Measurements from ENCODE around the gene CEP350.

Gene CEP350

GRCh38 chr1:179937668-179938254 lies 16.8 kb upstream of the CEP350 start:
- Histone ChIP-seq H3K4me3 (no peak overlapping the region), H3K36me3 (ENCODE audit: insufficient read depth, low read length) (no peaks in the 10 kb centered on the region), H3K9ac (ENCODE audit: insufficient read length) (no peak overlapping the region), H3K27ac (no peak overlapping the region), H3K9me3 (ENCODE audit: low read depth, low read length) (no peaks in the 10 kb centered on the region)
- TF ChIP-seq POLR2AphosphoS5 (IDR thresholded peaks at IDR 0.05; ENCODE audit: borderline replicate concordance, low read depth, low read length) (no peak), FOXP2 (optimal IDR thresholded peaks at IDR 0.05; ENCODE audit: control extremely low read depth, extremely low read length, insufficient read depth) (no peak), EZH2 (IDR thresholded peaks at IDR 0.05) (no peak)
- DNase-seq (ENCODE audit: low read depth, low spot score): no peak

- Histone ChIP-seq H3K9me3 (ENCODE audit: low read depth, low read length) (no peaks in the 10 kb centered on the region), H3K36me3 (ENCODE audit: insufficient read depth, low read length) (no peaks in the 10 kb centered on the region), H3K27ac (no peak overlapping the region), H3K9ac (ENCODE audit: insufficient read length) (no peak overlapping the region), H3K4me3 (no peak overlapping the region)
- TF ChIP-seq EZH2 (IDR thresholded peaks at IDR 0.05) (no peak), FOXP2 (optimal IDR thresholded peaks at IDR 0.05; ENCODE audit: control extremely low read depth, extremely low read length, insufficient read depth) (no peak), POLR2AphosphoS5 (IDR thresholded peaks at IDR 0.05; ENCODE audit: borderline replicate concordance, low read depth, low read length) (no peak)
- DNase-seq (ENCODE audit: low read depth, low spot score): no peak
Measured at GRCh38 chr1:179938752-179939151, 15.9 kb upstream of the CEP350 start.

GRCh38 chr1:179939941-179940340 lies 14.7 kb upstream of the CEP350 start:
- H3K9ac ChIP-seq (ENCODE audit: insufficient read length): no peak overlapping the region
- no peak overlapping the region for H3K27ac ChIP-seq
- TF ChIP-seq EZH2 (IDR thresholded peaks at IDR 0.05) (no peak), POLR2AphosphoS5 (IDR thresholded peaks at IDR 0.05; ENCODE audit: borderline replicate concordance, low read depth, low read length) (no peak), FOXP2 (optimal IDR thresholded peaks at IDR 0.05; ENCODE audit: control extremely low read depth, extremely low read length, insufficient read depth) (no peak)
- H3K9me3 ChIP-seq (ENCODE audit: low read depth, low read length): no peaks in the 10 kb centered on the region
- DNase-seq (ENCODE audit: low read depth, low spot score): no peak
- no peaks in the 10 kb centered on the region for H3K36me3 ChIP-seq (ENCODE audit: insufficient read depth, low read length)
- no peak overlapping the region for H3K4me3 ChIP-seq

- no peak for DNase-seq (ENCODE audit: low read depth, low spot score)
- no peak overlapping the region for H3K9ac ChIP-seq (ENCODE audit: insufficient read length)
- H3K36me3 ChIP-seq (ENCODE audit: insufficient read depth, low read length): no peaks in the 10 kb centered on the region
Measured at GRCh38 chr1:179941454-179941853, 13.2 kb upstream of the CEP350 start.

GRCh38 chr1:179950651-179951050 lies 4.0 kb upstream of the CEP350 start:
- Histone ChIP-seq H3K9me3 (ENCODE audit: low read depth, low read length) (no peaks in the 10 kb centered on the region), H3K9ac (ENCODE audit: insufficient read length) (no peak overlapping the region), H3K4me3 (no peak overlapping the region), H3K27ac (no peak overlapping the region), H3K36me3 (ENCODE audit: insufficient read depth, low read length) (no peaks in the 10 kb centered on the region)
- TF ChIP-seq POLR2AphosphoS5 (IDR thresholded peaks at IDR 0.05; ENCODE audit: borderline replicate concordance, low read depth, low read length) (no peak), FOXP2 (optimal IDR thresholded peaks at IDR 0.05; ENCODE audit: control extremely low read depth, extremely low read length, insufficient read depth) (no peak), EZH2 (IDR thresholded peaks at IDR 0.05) (no peak)
- no peak for DNase-seq (ENCODE audit: low read depth, low spot score)

More at GRCh38 chr1:179941454-179941853, 13.2 kb upstream of the CEP350 start:
- no peak overlapping the region for H3K4me3 ChIP-seq
- H3K27ac ChIP-seq: no peak overlapping the region
- no peak for TF ChIP-seq EZH2 (IDR thresholded peaks at IDR 0.05)
- TF ChIP-seq POLR2AphosphoS5 (IDR thresholded peaks at IDR 0.05; ENCODE audit: borderline replicate concordance, low read depth, low read length): no peak
- TF ChIP-seq FOXP2 (optimal IDR thresholded peaks at IDR 0.05; ENCODE audit: control extremely low read depth, extremely low read length, insufficient read depth): no peak
- no peaks in the 10 kb centered on the region for H3K9me3 ChIP-seq (ENCODE audit: low read depth, low read length)

- DNase-seq (ENCODE audit: low read depth, low spot score): no peak
- Histone ChIP-seq H3K9me3 (ENCODE audit: low read depth, low read length) (no peaks in the 10 kb centered on the region), H3K9ac (ENCODE audit: insufficient read length) (no peak overlapping the region), H3K36me3 (ENCODE audit: insufficient read depth, low read length) (no peaks in the 10 kb centered on the region), H3K4me3 (no peak overlapping the region), H3K27ac (no peak overlapping the region)
- TF ChIP-seq POLR2AphosphoS5 (IDR thresholded peaks at IDR 0.05; ENCODE audit: borderline replicate concordance, low read depth, low read length) (no peak), FOXP2 (optimal IDR thresholded peaks at IDR 0.05; ENCODE audit: control extremely low read depth, extremely low read length, insufficient read depth) (no peak), EZH2 (IDR thresholded peaks at IDR 0.05) (no peak)
Measured at GRCh38 chr1:179951383-179952144, 3.0 kb upstream of the CEP350 start.

- no peak for DNase-seq (ENCODE audit: low read depth, low spot score)
- no peaks in the 10 kb centered on the region for H3K9me3 ChIP-seq (ENCODE audit: low read depth, low read length)
Measured at GRCh38 chr1:179952186-179952585, 2.4 kb upstream of the CEP350 start.

GRCh38 chr1:179953974-179954492 lies 577 bp upstream of the CEP350 start:
- H3K4me3 ChIP-seq: peak overlapping the region; percentile 91
- no peak for DNase-seq (ENCODE audit: low read depth, low spot score)
- peak overlapping the region; percentile 81 for H3K27ac ChIP-seq
- no peaks in the 10 kb centered on the region for H3K9me3 ChIP-seq (ENCODE audit: low read depth, low read length)
- no peaks in the 10 kb centered on the region for H3K36me3 ChIP-seq (ENCODE audit: insufficient read depth, low read length)
- peak overlapping the region; percentile 82 for H3K9ac ChIP-seq (ENCODE audit: insufficient read length)
- TF ChIP-seq POLR2AphosphoS5 (IDR thresholded peaks at IDR 0.05; ENCODE audit: borderline replicate concordance, low read depth, low read length): no peak
- TF ChIP-seq FOXP2 (optimal IDR thresholded peaks at IDR 0.05; ENCODE audit: control extremely low read depth, extremely low read length, insufficient read depth): no peak
- TF ChIP-seq EZH2 (IDR thresholded peaks at IDR 0.05): no peak

More at GRCh38 chr1:179952186-179952585, 2.4 kb upstream of the CEP350 start:
- Histone ChIP-seq H3K36me3 (ENCODE audit: insufficient read depth, low read length) (no peaks in the 10 kb centered on the region), H3K4me3 (no peak overlapping the region), H3K27ac (no peak overlapping the region), H3K9ac (ENCODE audit: insufficient read length) (no peak overlapping the region)
- TF ChIP-seq EZH2 (IDR thresholded peaks at IDR 0.05) (no peak), POLR2AphosphoS5 (IDR thresholded peaks at IDR 0.05; ENCODE audit: borderline replicate concordance, low read depth, low read length) (no peak), FOXP2 (optimal IDR thresholded peaks at IDR 0.05; ENCODE audit: control extremely low read depth, extremely low read length, insufficient read depth) (no peak)
